Sigmoid colon (tissue), 4 donors: ENCODE data around the gene NHLRC4.

Experiments
- CTCF ChIP-seq, 4 experiments: fragments of 450-650 bp in 3 of 4; fragments of 200-600 bp in 1 of 4; IDR thresholded peaks; one replicate each; pipeline ENCODE4 v1.5.1; 2016 to 2019; ENCODE audit warnings: antibody characterized with exemption in 4 of 4, mild to moderate bottlenecking in 3 of 4, moderate library complexity in 2 of 4
- POLR2AphosphoS5 ChIP-seq, 4 donors: sonication (generic); formaldehyde crosslinking; IDR thresholded peaks; one replicate each; pipeline ENCODE4 v1.6.1; 2017; ENCODE audit warnings: antibody characterized with exemption in 4 of 4

GRCh38 chr16:580946-581498 is 14.2 kb downstream of the NHLRC4 start:
- no peak for TF ChIP-seq CTCF (IDR thresholded peaks at IDR 0.05)
- TF ChIP-seq POLR2AphosphoS5 (IDR thresholded peaks at IDR 0.05): no peak
